ENCODE data around the gene KCTD11. TPM values are rescaled to one million over a fixed set of nuclear protein-coding genes. Genes with fewer than 3 reads are reported as not detected.
"Not testable (repeated sequence)": the region's sequence is repeated elsewhere in the genome, so short reads cannot be mapped to it uniquely, and the experiment has no call there.

The KCTD11 gene
- total and polyA plus RNA-seq, 5 donors: 4.7 to 7.8 (median 6.5) TPM

- intact Hi-C loops (cut with DNase I); ATAC-seq; H3K4me1 ChIP-seq (ENCODE audit: control insufficient read depth, insufficient read depth, low read length); H3K27ac ChIP-seq (ENCODE audit: low read length); H3K9me3 ChIP-seq (ENCODE audit: control insufficient read depth, low read length); H3K4me3 ChIP-seq (ENCODE audit: low read length); H3K27me3 ChIP-seq (ENCODE audit: control insufficient read depth, insufficient read depth): not testable (repeated sequence)
- DNase-seq: peak in 1 of 3 donors; percentile 24
- 43% methylated on average over 14 of the region's 14 CpGs for WGBS
These were observed 19.3 kb upstream of the KCTD11 start for GRCh38 chr17:7332600-7333069.

- Histone ChIP-seq H3K27ac (ENCODE audit: low read length) (no peak overlapping the region), H3K4me1 (ENCODE audit: control insufficient read depth, insufficient read depth, low read length) (no peaks in the 10 kb centered on the region), H3K27me3 (ENCODE audit: control insufficient read depth, insufficient read depth) (no peaks in the 10 kb centered on the region), H3K4me3 (ENCODE audit: low read length) (no peak overlapping the region), H3K9me3 (ENCODE audit: control insufficient read depth, low read length) (no peaks in the 10 kb centered on the region)
- 90% methylated on average over 3 of the region's 3 CpGs for WGBS
- intact Hi-C loops (cut with DNase I): no loop called here
- ATAC-seq (no peak), DNase-seq (peak in 1 of 3 donors; percentile 30)
These were observed 16.9 kb upstream of the KCTD11 start for GRCh38 chr17:7334938-7335538.

GRCh38 chr17:7335765-7336164 lies 16.2 kb upstream of the KCTD11 start:
- H3K27me3 ChIP-seq (ENCODE audit: control insufficient read depth, insufficient read depth); H3K4me3 ChIP-seq (ENCODE audit: low read length): not testable (repeated sequence)

GRCh38 chr17:7336240-7337175 lies 15.5 kb upstream of the KCTD11 start, which contains the start of gene ACAP1:
ACAP1 (plus strand) TSS chr17:7336529; CDS start chr17:7336735, 206 bp downstream.
- no peak within 1 kb of the TSS for H3K4me3 ChIP-seq (ENCODE audit: low read length)
- no peak within 1 kb of the TSS for H3K27ac ChIP-seq (ENCODE audit: low read length)
- intact Hi-C loops (cut with DNase I): no loop called here

More at GRCh38 chr17:7335765-7336164, 16.2 kb upstream of the KCTD11 start:
- ATAC-seq; intact Hi-C loops (cut with DNase I); H3K4me1 ChIP-seq (ENCODE audit: control insufficient read depth, insufficient read depth, low read length); DNase-seq; H3K9me3 ChIP-seq (ENCODE audit: control insufficient read depth, low read length); H3K27ac ChIP-seq (ENCODE audit: low read length): not testable (repeated sequence)
- WGBS: 83% methylated on average over 13 of the region's 13 CpGs

GRCh38 chr17:7337600-7337999 lies 14.4 kb upstream of the KCTD11 start:
- intact Hi-C loops (cut with DNase I); H3K27me3 ChIP-seq (ENCODE audit: control insufficient read depth, insufficient read depth); H3K4me1 ChIP-seq (ENCODE audit: control insufficient read depth, insufficient read depth, low read length); H3K4me3 ChIP-seq (ENCODE audit: low read length); H3K9me3 ChIP-seq (ENCODE audit: control insufficient read depth, low read length); H3K27ac ChIP-seq (ENCODE audit: low read length); DNase-seq; ATAC-seq: not testable (repeated sequence)
- WGBS: 72% methylated on average over 7 of the region's 7 CpGs

More at GRCh38 chr17:7336240-7337175, 15.5 kb upstream of the KCTD11 start, which contains the start of gene ACAP1:
- 47% methylated on average over 17 of the region's 17 CpGs for WGBS
- DNase-seq (peak in 2 of 3 donors; percentile 75 to 83), ATAC-seq (peak; percentile 33 to 54)
- Histone ChIP-seq H3K4me1 (ENCODE audit: control insufficient read depth, insufficient read depth, low read length) (no peaks in the 10 kb centered on the region), H3K9me3 (ENCODE audit: control insufficient read depth, low read length) (no peaks in the 10 kb centered on the region), H3K27me3 (ENCODE audit: control insufficient read depth, insufficient read depth) (no peaks in the 10 kb centered on the region)

- Histone ChIP-seq H3K27me3 (ENCODE audit: control insufficient read depth, insufficient read depth) (no peaks in the 10 kb centered on the region), H3K9me3 (ENCODE audit: control insufficient read depth, low read length) (no peaks in the 10 kb centered on the region), H3K4me3 (ENCODE audit: low read length) (no peak overlapping the region), H3K27ac (ENCODE audit: low read length) (no peak overlapping the region), H3K4me1 (ENCODE audit: control insufficient read depth, insufficient read depth, low read length) (no peaks in the 10 kb centered on the region)
- intact Hi-C loops (cut with DNase I): loop anchor here in 2 of 4 donors (10.0 kb wide), 2 partner anchors 45 to 55 kb away; partner anchors contain the start of genes SLC2A4 (in 1 of the 2) and YBX2 (in 1 of the 2)
- WGBS: 74% methylated on average over 2 of the region's 2 CpGs
- no peak for DNase-seq
- ATAC-seq: no peak
These were observed 11.8 kb upstream of the KCTD11 start for GRCh38 chr17:7340179-7340578.

- H3K27ac ChIP-seq (ENCODE audit: low read length): no peak overlapping the region
- 91% methylated on average over 13 of the region's 13 CpGs for WGBS
- DNase-seq: no peak
- no peak for ATAC-seq
- intact Hi-C loops (cut with DNase I): loop anchor here in 2 of 4 donors (10.0 kb wide), 2 partner anchors 47 to 57 kb away; partner anchors contain the start of genes SLC2A4 (in 1 of the 2) and YBX2 (in 1 of the 2)
- no peak overlapping the region for H3K4me3 ChIP-seq (ENCODE audit: low read length)
- no peaks in the 10 kb centered on the region for H3K9me3 ChIP-seq (ENCODE audit: control insufficient read depth, low read length)
- H3K27me3 ChIP-seq (ENCODE audit: control insufficient read depth, insufficient read depth): no peaks in the 10 kb centered on the region
- no peaks in the 10 kb centered on the region for H3K4me1 ChIP-seq (ENCODE audit: control insufficient read depth, insufficient read depth, low read length)
These were observed 10.1 kb upstream of the KCTD11 start for GRCh38 chr17:7341842-7342241.

- WGBS: 76% methylated on average over 15 of the region's 15 CpGs
- DNase-seq (peak in 1 of 3 donors; percentile 33), ATAC-seq (no peak)
- H3K27ac ChIP-seq (ENCODE audit: low read length): no peak overlapping the region
- intact Hi-C loops (cut with DNase I): loop anchor here in 2 of 4 donors (10.0 kb wide), 2 partner anchors 48 to 58 kb away; partner anchors contain the start of genes SLC2A4 (in 1 of the 2) and YBX2 (in 1 of the 2)
- no peak overlapping the region for H3K4me3 ChIP-seq (ENCODE audit: low read length)
- no peaks in the 10 kb centered on the region for H3K9me3 ChIP-seq (ENCODE audit: control insufficient read depth, low read length)
- H3K27me3 ChIP-seq (ENCODE audit: control insufficient read depth, insufficient read depth): no peaks in the 10 kb centered on the region
- H3K4me1 ChIP-seq (ENCODE audit: control insufficient read depth, insufficient read depth, low read length): no peaks in the 10 kb centered on the region
These were observed 8.7 kb upstream of the KCTD11 start for GRCh38 chr17:7343250-7343649.

- Histone ChIP-seq H3K27ac (ENCODE audit: low read length) (no peak overlapping the region), H3K4me1 (ENCODE audit: control insufficient read depth, insufficient read depth, low read length) (no peaks in the 10 kb centered on the region), H3K9me3 (ENCODE audit: control insufficient read depth, low read length) (no peaks in the 10 kb centered on the region), H3K4me3 (ENCODE audit: low read length) (no peak overlapping the region), H3K27me3 (ENCODE audit: control insufficient read depth, insufficient read depth) (no peaks in the 10 kb centered on the region)
- no peak for ATAC-seq
- WGBS: 72% methylated on average over 18 of the region's 18 CpGs
- intact Hi-C loops (cut with DNase I): loop anchor here in 3 of 4 donors (5.0 to 10.0 kb wide), 3 partner anchors 52 to 135 kb away; partner anchors contain the start of genes POLR2A (in 1 of the 3), SLC2A4 (in 1 of the 3), SLC35G6 (in 1 of the 3) and YBX2 (in 1 of the 3)
- DNase-seq: no peak
These were observed 5.0 kb upstream of the KCTD11 start for GRCh38 chr17:7346761-7347614.

Measured in right cardiac atrium (tissue), 5 donors.